ENCODE data around the gene CDH24. TPM values are rescaled to one million over a fixed set of nuclear protein-coding genes. Genes with fewer than 3 reads are reported as not detected.

Gene CDH24
- total and polyA plus RNA-seq, 9 of the 15 experiments (the other 6 are each of a cell fraction or from before 2014, with no cell fraction given): 0.04 to 16.2 (median 4.9) TPM

GRCh38 chr14:23056956-23057756 lies at the start of gene CDH24 (continued):
- TF ChIP-seq ETV6 (IDR thresholded peaks at IDR 0.05; ENCODE audit: borderline replicate concordance in 1 of 2, low read depth in 2 of 2, low read length in 1 of 2) (no peak), ETV6 (CRISPR knock-in tag; IDR thresholded peaks at IDR 0.05; ENCODE audit: borderline replicate concordance) (no peak), TCFL5 (CRISPR knock-in tag; conservative IDR thresholded peaks at IDR 0.05) (no peak), PATZ1 (CRISPR knock-in tag; IDR thresholded peaks at IDR 0.05; ENCODE audit: borderline replicate concordance) (no peak), TAF9B (IDR thresholded peaks at IDR 0.05; ENCODE audit: partially characterized antibody) (no peak), MAFK (IDR thresholded peaks at IDR 0.05; ENCODE audit: low read length) (no peak), ZNF551 (CRISPR knock-in tag; IDR thresholded peaks at IDR 0.05) (no peak), THAP7 (CRISPR knock-in tag; IDR thresholded peaks at IDR 0.05) (no peak), PHF20 (IDR thresholded peaks at IDR 0.05; ENCODE audit: partially characterized antibody) (no peak), ZFPM2 (CRISPR knock-in tag; IDR thresholded peaks at IDR 0.05) (no peak), JUNB (CRISPR knock-in tag; conservative IDR thresholded peaks at IDR 0.05) (no peak), CREB3 (tag; conservative IDR thresholded peaks at IDR 0.05; ENCODE audit: low read depth) (no peak), ZMIZ1 (IDR thresholded peaks at IDR 0.05; ENCODE audit: low read depth in 2 of 2, low read length in 2 of 2) (no peak), ZNF644 (tag; IDR thresholded peaks at IDR 0.05; ENCODE audit: low read depth) (no peak), GABPB2 (CRISPR knock-in tag; conservative IDR thresholded peaks at IDR 0.05) (no peak), ZNF197 (CRISPR knock-in tag; IDR thresholded peaks at IDR 0.05; ENCODE audit: low read depth) (no peak), FUS (optimal IDR thresholded peaks at IDR 0.05; ENCODE audit: low read depth, low read length) (no peak), ATF4 (CRISPR knock-in tag; IDR thresholded peaks at IDR 0.05) (no peak), ARNT (IDR thresholded peaks at IDR 0.05) (0 out of 4 replicates have a peak, but pooled peaks of 1 of the 2 experiments have one; percentile 18), ZNF444 (CRISPR knock-in tag; IDR thresholded peaks at IDR 0.05) (no peak)
